C4-2B (cell line): ENCODE data around the gene HTT.

Experiments used
- CTCF ChIP-seq: fragments of 450-650 bp; conservative IDR thresholded peaks from 2 replicates; pipeline ENCODE4 v1.5.1; 2017; ENCODE audit warnings: mild to moderate bottlenecking
- ZFX ChIP-seq: fragments of 450-650 bp; IDR thresholded peaks from 2 replicates; pipeline ENCODE4 v1.6.1; 2017

DNA sequence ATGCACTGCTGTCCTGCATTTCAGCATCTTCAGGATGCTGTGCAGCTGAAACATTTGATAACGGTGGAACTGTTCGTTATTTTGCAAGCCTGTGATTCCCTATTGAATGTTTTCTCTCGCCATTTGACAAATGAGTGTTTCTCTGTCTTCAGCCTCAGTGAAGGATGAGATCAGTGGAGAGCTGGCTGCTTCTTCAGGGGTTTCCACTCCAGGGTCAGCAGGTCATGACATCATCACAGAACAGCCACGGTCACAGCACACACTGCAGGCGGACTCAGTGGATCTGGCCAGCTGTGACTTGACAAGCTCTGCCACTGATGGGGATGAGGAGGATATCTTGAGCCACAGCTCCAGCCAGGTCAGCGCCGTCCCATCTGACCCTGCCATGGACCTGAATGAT is 52.6 kb downstream of the HTT start:
- TF ChIP-seq CTCF (no peak), ZFX (no peak)
